HCT116 (cell line): ENCODE results near the gene EBPL. TPM values are rescaled to one million over a fixed set of nuclear protein-coding genes. Genes with fewer than 3 reads are reported as not detected.
"Not testable (repeated sequence)": the region's sequence is repeated elsewhere in the genome, so short reads cannot be mapped to it uniquely, and the experiment has no call there.

ENCODE experiments used
- ATAC-seq: fragments of 200-7000 bp; cut with Tn5 transposase; 2 replicates; pipeline ENCODE4 v1.9.1; 2020; ENCODE audit warnings: mild to moderate bottlenecking, moderate library complexity
- BruUV-seq: library from RNA; stranded (reverse); fragments of 400-500 nt; replicated peaks from 2 replicates; lab custom pipeline; 2021; lab: Mats Ljungman, UMichigan
- CTCF ChIA-PET: fragments of 300-600 bp; sonication (Branson Sonifier 250); formaldehyde crosslinking; loops from one replicate; lab custom pipeline; 2021; ENCODE audit warnings: antibody characterized with exemption; lab: Charles Lee
- POLR2A ChIA-PET: fragments of 300-600, 350-600 bp; sonication (Branson Sonifier 250); formaldehyde crosslinking; loops from one replicate; lab custom pipeline; 2021; ENCODE audit warnings: antibody characterized with exemption; lab: Charles Lee
- RAD21 ChIA-PET, 2 experiments: fragments of 300-600 bp; sonication (Branson Sonifier 250); formaldehyde crosslinking; loops; one replicate each; lab custom pipeline; 2023; ENCODE audit warnings: low total read pairs in 2 of 2; ENCODE audit not compliant: uncharacterized antibody in 2 of 2, unreplicated experiment in 2 of 2, low non-redundant PET in 1 of 2; lab: Charles Lee
- DNase-seq: peaks from one replicate; pipeline ENCODE4 v3.0.0-alpha.2; 2010; ENCODE audit warnings: low read depth, low spot score
- H2AFZ ChIP-seq: fragments of 200-600 bp; shearing (Covaris generic), sonication (generic); 2 replicates; pipeline ENCODE4 v1.6.1; 2017; ENCODE audit warnings: low read depth, mixed run types, mixed read lengths, antibody characterized with exemption, low read length; ENCODE audit not compliant: poor library complexity, severe bottlenecking
- H3K27ac ChIP-seq: 2 replicates; pipeline ENCODE4 v1.5.1; 2012; ENCODE audit warnings: low read depth, low read length
- H3K27me3 ChIP-seq: fragments of 200-600 bp; sonication (generic); 2 replicates; pipeline ENCODE4 v1.6.1; 2016; ENCODE audit warnings: mixed run types, low read length, mixed read lengths; ENCODE audit not compliant: insufficient read depth
- H3K36me3 ChIP-seq, 2 experiments: fragments of 200-500 bp in 1 of 2; fragments of 200-600 bp in 1 of 2; sonication (Bioruptor generic) in 1 of 2; sonication (generic) in 1 of 2; 2 replicates each; pipeline versions ENCODE4 v1.5.1 to v1.6.1; 2014 to 2016; ENCODE audit warnings: low read length in 2 of 2, inconsistent platforms in 1 of 2, mixed read lengths in 1 of 2, mixed run types in 1 of 2; ENCODE audit not compliant: insufficient read depth in 2 of 2, control insufficient read depth in 1 of 2
- H3K4me1 ChIP-seq, 2 experiments: fragments of 200-600 bp in 1 of 2; sonication (generic) in 1 of 2; 2 replicates each; pipeline versions ENCODE4 v1.5.1 to v1.6.1; 2012 to 2017; ENCODE audit warnings: low read length in 2 of 2, inconsistent platforms in 1 of 2, mild to moderate bottlenecking in 1 of 2, mixed read lengths in 1 of 2, mixed run types in 1 of 2, moderate library complexity in 1 of 2; ENCODE audit not compliant: insufficient read depth in 2 of 2, control insufficient read depth in 1 of 2
- H3K4me2 ChIP-seq: fragments of 200-600 bp; sonication (generic); 2 replicates; pipeline ENCODE4 v1.6.1; 2017; ENCODE audit warnings: mixed run types, low read length, mixed read lengths
- H3K4me3 ChIP-seq, 2 experiments: fragments of 200-600 bp in 1 of 2; sonication (generic) in 1 of 2; replicated peaks in 1 of 2; 2 replicates each; pipeline ENCODE4 v1.5.1; 2011 to 2016; ENCODE audit warnings: low read length in 2 of 2, control low read depth in 1 of 2, low read depth in 1 of 2, mild to moderate bottlenecking in 1 of 2, mixed read lengths in 1 of 2, mixed run types in 1 of 2
- H3K79me2 ChIP-seq: fragments of 200-600 bp; sonication (generic); 2 replicates; pipeline ENCODE4 v1.6.1; 2017; ENCODE audit warnings: mild to moderate bottlenecking, mixed run types, low read length, moderate library complexity, mixed read lengths; ENCODE audit not compliant: insufficient read depth
- H3K9ac ChIP-seq: fragments of 200-600 bp; sonication (generic); 2 replicates; pipeline ENCODE4 v1.6.1; 2016; ENCODE audit warnings: low read length, mixed read lengths
- H3K9me2 ChIP-seq: fragments of 200-600 bp; sonication (generic), shearing (Covaris generic); 2 replicates; pipeline ENCODE4 v1.6.1; 2017; ENCODE audit warnings: mixed run types, mild to moderate bottlenecking, moderate library complexity; ENCODE audit not compliant: insufficient read depth
- H3K9me3 ChIP-seq, 2 experiments: fragments of 200-500 bp in 1 of 2; fragments of 200-600 bp in 1 of 2; sonication (Bioruptor generic) in 1 of 2; sonication (generic) in 1 of 2; 2 replicates each; pipeline ENCODE4 v1.6.1; 2014 to 2017; ENCODE audit warnings: low read length in 2 of 2, mixed read lengths in 2 of 2, inconsistent platforms in 1 of 2, low read depth in 1 of 2, mild to moderate bottlenecking in 1 of 2, mixed run types in 1 of 2, moderate library complexity in 1 of 2; ENCODE audit not compliant: control insufficient read depth in 1 of 2, insufficient read depth in 1 of 2
- H4K20me1 ChIP-seq: fragments of 200-600 bp; sonication (generic), shearing (Covaris generic); 2 replicates; pipeline ENCODE4 v1.6.1; 2017; ENCODE audit warnings: mixed run types, mild to moderate bottlenecking, moderate library complexity; ENCODE audit not compliant: insufficient read depth
- ELF1 ChIP-seq: IDR thresholded peaks from 2 replicates; pipeline ENCODE4 v1.6.1; 2012; ENCODE audit warnings: low read depth, borderline replicate concordance
- POLR2AphosphoS5 ChIP-seq: IDR thresholded peaks from 2 replicates; pipeline ENCODE4 v1.6.1; 2011; ENCODE audit warnings: mild to moderate bottlenecking, low read depth, low read length, moderate library complexity
- REST ChIP-seq: IDR thresholded peaks from 2 replicates; pipeline ENCODE4 v1.6.1; 2012; ENCODE audit warnings: low read depth
- ZBTB33 ChIP-seq: IDR thresholded peaks from 2 replicates; pipeline ENCODE4 v1.6.1; 2011; ENCODE audit warnings: mild to moderate bottlenecking, low read length, moderate library complexity; ENCODE audit not compliant: insufficient replicate concordance; ENCODE audit errors: extremely low read depth
- intact Hi-C: fragments of 100-400 bp; cut with micrococcal nuclease; formaldehyde crosslinking; loops from 2 replicates; pipeline ENCODE4 v1.10.0; 2022
- total RNA-seq: library from RNA; stranded (reverse); gene quantifications from one replicate; pipeline ENCODE4 v1.2.1, GENCODE V29; 2021; ENCODE audit not compliant: unreplicated experiment

The EBPL gene
- total RNA-seq, 1 experiment from 2014 or later: 73.2 TPM

DNA sequence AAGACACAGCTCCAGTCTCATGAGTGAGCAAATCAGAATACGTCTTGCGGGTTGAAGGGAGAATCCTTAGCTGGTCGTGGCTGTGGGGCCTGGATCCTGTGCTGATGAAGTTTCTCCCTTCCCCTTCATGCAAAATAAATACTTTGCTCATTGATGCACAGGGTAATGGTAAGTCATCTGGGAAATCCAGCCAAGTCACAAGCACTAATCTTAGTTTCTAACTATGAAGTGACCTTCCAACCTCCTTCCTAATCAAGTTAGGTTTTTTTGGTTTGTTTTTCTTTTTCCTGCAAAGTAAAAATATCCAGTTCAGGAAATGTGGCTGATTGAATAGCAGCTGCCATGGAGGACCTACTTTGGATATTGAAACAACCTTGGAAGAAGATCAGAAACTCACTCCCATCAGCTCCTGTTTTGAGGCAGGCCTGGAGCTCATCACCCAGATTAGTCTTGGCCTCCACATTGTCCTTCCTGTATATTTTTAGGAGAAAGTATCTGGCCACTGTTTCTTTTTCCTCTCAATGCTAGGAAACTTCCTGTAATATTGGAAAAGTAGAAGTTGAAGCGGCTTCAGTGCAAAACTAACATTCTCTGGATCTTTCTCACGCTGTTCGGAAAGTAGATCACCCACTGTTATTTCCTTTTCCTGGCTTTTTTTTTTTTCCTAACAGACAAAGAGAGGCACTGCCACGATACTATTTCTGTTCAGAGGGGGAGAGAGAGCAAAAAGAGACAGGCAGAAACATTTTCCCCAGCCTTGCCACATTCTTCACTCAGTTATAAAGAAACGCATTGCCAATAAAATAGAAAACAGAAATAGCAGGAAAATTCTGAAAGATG, 75.2 kb downstream of the EBPL start:
- CTCF ChIA-PET: no interaction called here

GRCh38 chr13:49612042-49612441, 79.2 kb downstream of the EBPL start:
- not testable (repeated sequence) for H3K27me3 ChIP-seq

More for the DNA sequence above, 75.2 kb downstream of the EBPL start:
- Histone ChIP-seq H3K4me1 (no peaks in the 10 kb centered on the region), H3K4me3 (no peak overlapping the region), H3K4me2 (no peak overlapping the region), H3K9me3 (no peaks in the 10 kb centered on the region), H3K9me2 (no peaks in the 10 kb centered on the region), H3K9ac (no peak overlapping the region), H3K27ac (no peak overlapping the region), H3K79me2 (no peaks in the 10 kb centered on the region), H3K36me3 (no peaks in the 10 kb centered on the region), H3K27me3 (no peaks in the 10 kb centered on the region), H2AFZ (no peak overlapping the region), H4K20me1 (no peaks in the 10 kb centered on the region)
- intact Hi-C loops: no loop called here
- ChIA-PET RAD21 (no interaction called here), POLR2A (no interaction called here)
- no TSS peak for BruUV-seq
- no peak for ATAC-seq
- no peak for DNase-seq
- TF ChIP-seq ELF1: no peak
- TF ChIP-seq POLR2AphosphoS5: no peak
- no peak for TF ChIP-seq REST
- TF ChIP-seq ZBTB33: no peak

More at GRCh38 chr13:49612042-49612441, 79.2 kb downstream of the EBPL start:
- H3K27ac ChIP-seq, DNase-seq, H2AFZ ChIP-seq, POLR2A ChIA-PET, ATAC-seq, H3K4me1 ChIP-seq, BruUV-seq, H3K9me2 ChIP-seq, H3K36me3 ChIP-seq, H3K9ac ChIP-seq, H4K20me1 ChIP-seq, H3K4me3 ChIP-seq, RAD21 ChIA-PET, H3K4me2 ChIP-seq, H3K9me3 ChIP-seq, intact Hi-C loops, H3K79me2 ChIP-seq: not testable (repeated sequence)
- CTCF ChIA-PET: interaction anchor here (1.1 kb wide), 1 partner anchor 58 kb away, joined by 3 read pairs; no protein-coding TSS in a partner anchor
